GM18870 (cell line): ENCODE results near the gene HYOU1.
A peak's percentile ranks its signal among the peaks of the same experiment; 100 is the strongest.
"Not testable (repeated sequence)": the region's sequence is repeated elsewhere in the genome, so short reads cannot be mapped to it uniquely, and the experiment has no call there.

Experiments used
- ATAC-seq: cut with Tn5 transposase; IDR thresholded peaks from one replicate; pipeline ENCODE4 v1.9.1; 2021; ENCODE audit warnings: moderate library complexity; ENCODE audit not compliant: unreplicated experiment

HYOU1 gene

DNA sequence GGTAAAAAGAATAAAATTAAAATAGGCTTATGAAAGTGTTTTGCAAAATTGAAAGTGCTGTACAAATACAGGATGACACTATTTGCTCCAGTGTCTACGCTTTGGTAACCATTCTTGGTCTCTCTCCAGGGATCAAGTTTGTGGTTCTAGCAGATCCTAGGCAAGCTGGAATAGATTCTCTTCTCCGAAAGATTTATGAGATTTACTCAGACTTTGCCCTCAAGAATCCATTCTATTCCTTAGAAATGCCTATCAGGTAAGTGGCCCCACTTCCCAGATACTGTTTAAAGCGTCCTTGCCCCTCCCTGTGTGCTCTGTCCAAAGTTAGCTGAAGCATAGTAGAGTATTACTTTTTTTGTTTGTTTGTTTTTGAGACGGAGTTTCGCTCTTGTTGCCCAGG lies 35.4 kb downstream of the HYOU1 start:
- ATAC-seq = no peak

DNA sequence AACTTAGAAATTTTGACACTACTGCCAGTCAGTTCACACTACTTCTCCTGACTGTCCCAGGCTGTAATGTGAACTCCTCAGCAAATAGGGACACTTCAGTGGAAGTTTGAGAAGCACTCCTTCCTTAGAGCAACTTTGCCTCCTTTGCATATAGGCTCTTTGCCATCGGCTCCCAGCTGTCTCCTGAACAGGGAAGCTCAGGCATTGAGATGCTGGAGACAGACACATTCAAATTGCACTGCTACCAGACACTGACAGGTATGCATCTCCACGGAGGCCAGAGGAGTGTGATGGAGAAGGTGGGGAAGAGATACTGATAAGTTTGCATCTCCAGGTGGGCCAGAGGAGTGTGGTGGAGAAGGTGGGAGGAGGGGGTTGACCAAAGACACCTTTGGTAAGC lies 37.0 kb downstream of the HYOU1 start:
- ATAC-seq = no peak

DNA sequence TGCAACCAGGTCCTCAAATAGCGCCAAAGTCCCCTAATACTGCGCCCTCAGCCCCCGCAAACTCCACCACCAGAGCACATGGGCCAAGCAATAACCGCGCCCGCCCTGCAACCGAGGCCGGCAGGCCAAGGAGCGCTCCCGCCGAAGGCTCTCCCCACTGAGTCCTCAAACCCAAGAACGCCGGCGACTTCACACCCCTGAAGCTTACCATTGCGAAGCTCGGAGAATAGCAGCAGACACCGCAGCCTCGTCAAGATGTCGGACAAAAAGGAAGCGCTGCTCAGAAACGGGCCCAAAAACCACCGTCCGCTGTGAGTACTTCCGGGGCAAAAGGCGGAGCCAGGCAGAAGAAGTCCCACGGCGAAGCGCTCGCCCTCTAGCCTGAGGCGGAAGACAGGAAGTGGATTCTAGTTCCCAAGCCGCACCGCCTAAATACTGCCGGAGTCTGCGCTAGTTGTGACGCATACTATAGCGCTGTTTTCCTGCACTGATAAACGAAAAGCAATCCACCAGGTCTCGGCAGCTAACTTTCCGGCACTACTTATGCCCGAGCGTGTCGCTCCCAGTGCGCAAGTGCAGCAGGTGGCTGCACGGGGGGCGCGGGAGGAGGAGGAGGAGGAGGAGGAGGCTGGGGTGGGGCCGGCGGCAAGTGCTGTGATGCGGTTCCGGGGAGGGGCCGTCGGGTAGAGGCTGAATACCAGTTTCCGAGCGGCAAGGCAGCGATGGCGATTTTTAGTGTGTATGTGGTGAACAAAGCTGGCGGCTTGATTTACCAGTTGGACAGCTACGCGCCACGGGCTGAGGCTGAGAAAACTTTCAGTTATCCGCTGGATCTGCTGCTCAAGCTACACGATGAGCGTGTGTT lies 38.7 kb downstream of the HYOU1 start, which contains the start of the genes RPS25 and TRAPPC4:
RPS25 (minus strand) TSS at position 270 of the 865 bp plus-strand sequence; CDS start at position 211, 59 bp downstream.
TRAPPC4 (plus strand) TSS at position 693 of the 865 bp plus-strand sequence; CDS start at position 723, 30 bp downstream.
- ATAC-seq = peak; percentile 85

DNA sequence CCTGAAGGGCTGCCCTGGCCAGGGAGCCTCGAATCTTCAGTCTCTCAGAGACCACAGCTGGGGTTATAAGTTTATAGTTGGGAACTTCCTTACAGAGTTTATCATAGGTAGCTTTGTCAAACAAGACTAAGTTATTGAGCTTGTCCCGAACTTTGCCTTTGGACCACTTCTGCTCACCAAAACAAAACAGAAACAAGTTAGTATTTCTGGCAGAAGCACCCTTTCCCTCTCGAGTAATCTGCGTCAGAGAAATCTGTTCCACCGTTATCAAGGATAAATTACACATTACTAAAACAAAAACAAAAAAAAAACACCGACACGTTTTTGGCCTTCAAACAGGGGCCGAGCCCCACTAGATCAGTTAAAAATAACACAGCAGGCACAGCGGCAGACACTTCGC lies 39.6 kb downstream of the HYOU1 start:
- ATAC-seq = not testable (repeated sequence)

DNA sequence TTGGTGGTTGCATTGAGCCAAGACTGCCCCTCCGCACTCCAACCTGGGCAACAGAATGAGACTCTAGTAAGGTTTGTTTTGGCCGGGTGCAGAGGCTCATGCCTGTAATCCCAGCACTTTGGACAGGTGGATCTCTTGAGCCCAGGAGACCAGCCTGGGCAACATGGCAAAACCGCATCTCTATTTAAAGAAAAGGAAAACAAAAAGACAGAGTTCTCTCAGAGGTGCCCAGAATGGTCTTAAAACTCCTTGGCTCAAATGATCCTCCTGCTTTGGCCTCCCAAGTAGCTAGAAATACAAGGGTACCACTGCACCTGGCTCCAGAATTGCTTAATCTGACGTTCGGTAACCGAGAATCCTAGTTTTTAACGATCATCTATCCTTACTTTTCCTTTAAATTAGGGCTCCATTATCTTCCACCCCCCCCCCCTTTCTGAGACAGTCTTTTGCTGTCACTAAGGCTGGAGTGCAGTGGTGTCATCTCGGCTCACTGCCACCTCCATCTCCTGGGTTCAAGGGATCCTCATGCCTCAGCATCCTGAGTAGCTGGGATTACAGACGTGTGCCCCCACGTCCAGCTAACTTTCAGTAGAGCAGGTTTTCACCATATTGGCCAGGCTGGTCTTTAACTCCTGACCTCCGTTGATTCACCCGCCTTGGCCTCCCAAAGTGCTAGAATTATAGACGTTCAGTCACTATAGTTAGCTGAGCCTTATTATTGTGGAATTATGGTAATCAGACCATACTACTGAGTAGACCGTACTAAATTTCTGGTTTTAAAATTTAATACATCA lies 40.6 kb downstream of the HYOU1 start:
- no peak for ATAC-seq

DNA sequence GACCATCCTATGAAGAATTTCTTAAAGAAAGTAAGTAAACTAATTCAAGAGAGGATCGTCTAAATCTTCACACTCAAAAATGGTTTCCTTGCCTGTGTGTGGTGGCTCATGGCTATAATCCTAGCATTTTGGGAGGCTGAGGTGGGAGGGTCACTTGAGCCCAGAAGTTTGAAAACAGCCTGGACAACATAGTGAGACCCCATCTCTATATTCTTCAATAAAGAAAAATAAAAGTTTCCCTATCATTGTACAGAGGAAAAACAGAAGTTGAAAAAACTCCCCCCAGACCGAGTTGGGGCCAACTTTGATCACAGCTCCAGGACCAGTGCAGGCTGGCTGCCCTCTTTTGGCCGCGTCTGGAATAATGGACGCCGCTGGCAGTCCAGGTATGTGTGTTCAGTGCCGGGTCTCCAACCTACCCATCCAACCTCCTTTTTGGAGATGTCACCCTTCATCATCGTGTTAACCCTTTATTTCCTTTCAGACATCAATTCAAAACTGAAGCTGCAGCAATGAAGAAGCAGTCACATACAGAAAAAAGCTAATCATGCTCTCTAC lies 41.9 kb downstream of the HYOU1 start:
- ATAC-seq = no peak

DNA sequence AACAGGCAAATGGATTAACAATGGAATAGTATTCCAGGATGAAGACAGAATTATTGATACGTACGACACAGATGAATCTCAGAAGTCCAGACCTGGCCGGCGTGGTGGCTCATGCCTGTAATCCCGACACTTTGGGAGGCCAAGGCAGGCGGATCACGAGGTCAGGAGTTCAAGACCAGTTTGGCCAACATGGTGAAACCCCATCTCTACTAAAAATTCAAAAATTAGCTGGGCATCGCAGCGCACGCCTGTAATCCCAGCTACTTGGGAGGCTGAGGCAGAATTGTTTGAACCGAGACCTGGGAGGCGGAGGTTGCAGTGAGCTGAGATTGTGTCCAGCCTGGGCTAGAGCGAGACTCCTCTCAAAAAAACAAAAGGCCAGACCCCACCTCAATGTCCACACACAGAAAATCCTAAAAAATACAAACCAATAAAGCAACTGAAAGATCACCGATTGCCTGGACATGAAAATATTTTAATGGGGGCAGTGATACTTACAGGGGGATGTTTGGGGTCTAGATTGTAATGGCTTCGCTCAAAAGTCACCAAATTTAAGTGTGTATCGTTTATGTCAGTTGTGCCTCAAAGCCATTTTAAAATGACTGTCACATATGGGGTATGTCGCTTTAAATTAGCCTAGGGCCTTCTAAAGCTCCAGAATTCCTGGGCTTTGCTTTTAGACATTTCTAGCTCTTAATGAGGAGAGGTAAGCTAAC lies 42.6 kb downstream of the HYOU1 start:
- ATAC-seq = no peak

DNA sequence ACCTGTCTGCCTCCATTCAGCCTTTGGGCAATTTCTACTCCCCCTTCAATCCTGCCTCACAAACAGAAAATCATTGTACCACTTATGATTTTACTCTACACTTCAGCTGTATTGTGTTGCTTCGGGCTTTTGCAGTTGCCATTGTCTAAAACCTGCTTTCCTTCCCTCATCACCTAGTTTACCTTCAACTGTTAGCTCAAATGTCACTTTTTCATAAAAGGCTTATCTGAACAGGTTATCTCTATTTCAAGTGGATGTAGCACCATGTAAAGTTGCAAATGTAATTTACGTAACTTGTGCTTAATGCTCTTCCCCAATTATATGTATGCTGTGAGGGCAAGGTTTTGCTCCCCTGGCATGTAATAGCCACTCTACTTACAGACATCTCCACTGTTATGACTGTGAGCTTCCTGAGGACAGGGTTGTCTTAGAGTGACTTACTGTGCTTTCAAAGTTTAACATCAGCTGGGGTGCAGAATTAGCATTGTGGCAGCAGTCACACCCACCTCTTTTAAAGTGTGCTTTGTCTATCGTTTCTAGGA lies 44.3 kb downstream of the HYOU1 start:
- no peak for ATAC-seq

DNA sequence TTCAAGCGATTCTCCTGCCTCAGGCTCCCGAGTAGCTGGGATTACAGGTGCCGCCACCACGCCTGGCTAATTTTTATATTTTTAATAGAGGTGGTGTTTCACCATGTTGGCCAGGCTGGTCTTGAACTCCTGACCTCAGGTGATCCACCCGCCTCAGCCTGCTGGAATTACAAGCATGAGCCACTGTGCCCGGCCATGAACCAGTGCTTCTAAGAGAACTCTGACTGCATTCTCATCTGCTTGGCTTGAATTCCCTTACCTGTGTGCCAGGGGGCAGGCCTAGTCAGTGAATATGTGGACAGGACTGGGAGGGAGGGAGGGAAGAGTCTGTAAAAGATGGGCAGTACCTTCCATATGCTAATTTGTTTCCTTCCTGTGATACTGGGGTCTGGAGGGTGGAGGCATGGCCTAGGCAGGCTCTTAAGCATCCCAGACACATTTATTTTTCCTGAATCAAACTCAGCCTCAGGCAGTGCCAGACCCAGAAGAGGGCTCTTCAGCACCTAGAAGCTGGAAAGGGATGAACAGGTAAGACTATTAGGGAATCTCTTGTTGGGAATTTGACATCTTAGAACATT lies 45.4 kb downstream of the HYOU1 start:
- no peak for ATAC-seq

DNA sequence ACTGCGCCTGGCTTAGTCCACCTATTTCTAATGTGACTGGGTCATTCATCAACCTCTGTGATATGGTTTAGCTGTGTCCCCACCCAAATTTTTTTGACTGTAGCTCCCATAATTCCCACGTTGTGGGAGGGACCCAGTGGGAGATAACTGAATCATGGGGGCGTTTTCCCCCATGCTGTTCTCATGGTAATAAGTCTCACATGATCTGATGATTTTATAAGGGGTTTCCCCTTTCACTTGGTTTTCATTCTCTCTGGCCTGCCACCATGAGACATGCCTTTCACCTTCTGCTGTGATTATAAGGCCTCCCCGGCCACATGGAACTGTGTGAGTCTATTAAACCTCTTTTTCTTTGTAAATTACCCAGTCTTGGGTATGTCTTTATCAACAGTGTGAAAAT lies 50.3 kb downstream of the HYOU1 start:
- no peak for ATAC-seq

DNA sequence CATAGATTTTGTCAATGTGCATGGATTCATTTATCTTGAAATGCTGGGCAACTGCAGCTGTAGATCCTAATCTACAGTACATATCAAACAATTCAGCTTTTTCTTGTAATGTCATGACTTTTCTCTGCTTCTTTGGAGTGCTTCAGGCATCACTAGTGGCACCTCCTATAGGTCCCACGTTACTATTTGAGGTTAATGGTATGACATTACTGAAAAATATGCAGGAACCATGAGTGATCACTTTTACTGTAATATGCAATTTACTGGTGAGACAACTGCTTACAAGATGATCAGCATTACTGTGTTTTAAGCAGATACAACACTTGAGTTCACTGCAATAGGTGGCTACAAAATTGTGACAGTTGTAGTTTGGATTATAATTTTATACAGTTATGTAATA lies 56.1 kb downstream of the HYOU1 start:
- ATAC-seq = no peak

DNA sequence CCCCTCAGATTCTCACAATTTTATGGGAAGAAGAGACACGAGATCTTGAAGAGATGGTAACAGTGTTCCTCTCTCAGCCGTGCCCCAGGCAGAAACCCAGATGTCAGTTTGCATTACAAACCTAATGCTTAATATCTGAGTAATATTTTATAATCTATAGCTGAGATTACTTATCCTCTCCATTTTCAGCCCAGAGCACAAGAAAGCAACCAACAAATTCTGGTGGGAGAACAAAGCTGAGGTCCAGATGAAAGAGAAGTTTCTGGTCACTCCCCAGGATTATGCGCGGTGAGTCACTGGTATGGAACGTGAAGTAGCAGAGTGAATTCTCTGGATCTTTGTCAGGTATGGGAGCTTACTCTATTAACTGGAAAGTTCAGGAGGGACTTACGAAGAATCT lies 58.2 kb downstream of the HYOU1 start:
- ATAC-seq = no peak

DNA sequence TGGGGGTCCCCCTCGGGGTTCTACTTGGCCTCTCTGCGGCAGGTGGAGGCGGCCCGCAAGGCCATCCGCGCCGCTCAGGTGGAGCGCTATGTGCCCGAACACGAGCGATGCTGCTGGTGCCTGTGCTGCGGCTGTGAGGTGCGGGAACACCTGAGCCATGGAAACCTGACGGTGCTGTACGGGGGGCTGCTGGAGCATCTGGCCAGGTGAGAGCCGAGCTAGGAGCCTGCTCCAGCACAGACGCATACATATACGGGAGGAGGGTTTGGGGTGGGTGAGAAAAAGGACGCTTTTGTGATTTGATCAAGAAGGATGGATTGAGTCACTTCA lies 58.7 kb downstream of the HYOU1 start:
- ATAC-seq = no peak

DNA sequence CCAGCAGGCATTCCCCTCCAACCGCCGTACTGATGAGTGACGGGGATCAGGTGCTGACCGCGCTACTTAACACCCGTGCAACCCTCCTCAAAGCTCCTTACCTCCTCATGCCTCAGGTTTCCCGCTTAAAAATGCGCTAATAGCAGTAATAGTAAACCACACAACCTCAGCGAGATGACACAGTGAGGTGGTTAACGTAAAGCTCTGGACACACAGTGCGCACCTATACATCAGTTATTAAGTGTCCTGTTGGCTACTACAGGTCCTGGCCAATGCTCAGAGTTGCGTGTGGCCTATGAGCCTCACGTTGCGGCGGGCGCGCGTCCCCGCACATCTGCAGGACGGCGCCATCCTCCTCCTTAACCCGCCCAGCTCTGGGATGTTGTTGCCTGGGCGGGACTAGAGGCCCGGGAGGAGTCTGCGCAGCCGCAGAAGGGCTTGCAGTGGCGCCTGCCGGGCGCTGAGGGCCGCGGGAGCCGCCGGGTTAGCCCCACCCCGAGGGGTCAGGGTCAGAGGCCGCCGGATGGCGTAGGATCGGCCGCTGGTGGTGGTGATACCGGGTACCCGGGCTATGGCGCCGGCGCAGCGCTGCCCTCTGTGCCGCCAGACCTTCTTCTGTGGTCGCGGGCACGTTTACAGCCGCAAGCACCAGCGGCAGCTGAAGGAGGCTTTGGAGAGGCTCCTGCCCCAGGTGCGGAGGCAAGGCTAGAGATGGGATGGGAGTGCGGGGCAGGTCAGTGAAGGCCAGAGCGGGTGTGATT lies 59.2 kb downstream of the HYOU1 start, which contains the start of gene CENATAC:
CENATAC (plus strand) TSS at position 512 of the 761 bp plus-strand sequence; CDS start at position 572, 60 bp downstream.
- ATAC-seq = peak; percentile 63

DNA sequence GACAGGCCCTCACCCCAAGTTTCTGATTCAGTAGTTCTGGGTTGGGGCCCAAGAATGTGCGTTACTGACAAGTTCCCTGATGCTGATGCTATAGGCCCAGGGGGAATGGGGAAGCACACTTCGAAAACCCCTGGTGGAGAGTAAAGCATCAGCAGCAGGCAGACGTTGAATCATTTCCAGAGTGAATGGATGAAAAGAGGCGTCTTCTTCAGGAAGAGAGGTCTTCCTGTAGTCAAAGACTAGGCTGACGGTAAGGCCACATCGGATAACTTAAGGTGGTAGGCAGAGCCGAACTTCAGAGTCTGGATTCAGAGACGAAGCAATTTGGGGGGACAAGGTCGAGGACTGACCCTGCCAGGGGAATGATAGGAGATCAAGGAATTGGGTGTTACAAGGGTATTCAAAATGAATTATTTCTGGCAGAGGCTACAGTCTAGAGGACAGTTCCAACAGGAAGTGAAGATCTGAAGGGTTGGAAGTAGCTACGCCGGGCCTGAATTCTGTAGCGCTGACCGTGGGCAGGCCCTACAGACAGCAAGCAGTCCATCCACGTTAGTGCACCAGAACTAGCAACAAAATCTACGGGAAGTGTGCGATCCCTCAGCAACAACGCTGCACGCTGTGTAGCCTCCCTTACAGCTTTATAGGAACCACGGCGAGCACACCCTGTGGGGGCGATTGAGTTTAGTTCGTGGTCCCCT lies 59.9 kb downstream of the HYOU1 start:
- peak; percentile 19 for ATAC-seq
